Measurements from ENCODE around the gene STK24. TPM values are rescaled to one million over a fixed set of nuclear protein-coding genes. Genes with fewer than 3 reads are reported as not detected.

STK24 gene
- total and polyA plus RNA-seq, 2 of the 8 experiments (the other 6 are each of a cell fraction or from before 2014, with no cell fraction given) = 62.8 to 143 TPM

GRCh38 chr13:98416408-98416807 lies 160.5 kb downstream of the STK24 start:
- Histone ChIP-seq H3K79me2 (ENCODE audit: control insufficient read depth in 1 of 2, insufficient read depth in 2 of 2, low read length in 2 of 2) (no peaks in the 10 kb centered on the region), H2BK15ac (ENCODE audit: low read length) (no peak overlapping the region), H3K4me1 (replicated peaks in 1 of 4; ENCODE audit: control insufficient read depth in 3 of 4, insufficient read depth in 4 of 4, low read length in 3 of 4) (no peaks in the 10 kb centered on the region), H3K27ac (ENCODE audit: low read depth, low read length) (no peak overlapping the region), H2BK20ac (ENCODE audit: low read length) (no peak overlapping the region), H3K23ac (ENCODE audit: insufficient read length) (no peak overlapping the region), H3K14ac (ENCODE audit: insufficient read length) (no peak overlapping the region), H3K18ac (ENCODE audit: extremely low read depth, low read length) (no peak overlapping the region), H3K4ac (replicated peaks; ENCODE audit: insufficient read length, low read depth, low read length) (no peak overlapping the region), H3K79me1 (ENCODE audit: low read depth, low read length) (no peaks in the 10 kb centered on the region), H3K23me2 (ENCODE audit: low read depth, low read length) (no peaks in the 10 kb centered on the region), H4K20me1 (replicated peaks in 1 of 2; ENCODE audit: control insufficient read depth in 1 of 2, insufficient read depth in 2 of 2, low read length in 2 of 2) (no peaks in the 10 kb centered on the region), H3K27me3 (replicated peaks in 1 of 4; ENCODE audit: control insufficient read depth in 3 of 4, extremely low read depth in 1 of 4, insufficient read depth in 3 of 4, low read length in 3 of 4) (no peaks in the 10 kb centered on the region), H3K56ac (replicated peaks; ENCODE audit: insufficient read length, low read depth, low read length) (no peak overlapping the region), H2BK5ac (ENCODE audit: low read depth, low read length) (no peak overlapping the region), H2BK12ac (ENCODE audit: low read depth, low read length) (no peak overlapping the region), H3K9me3 (ENCODE audit: insufficient read depth in 2 of 2, low read depth in 1 of 2, low read length in 1 of 2) (no peaks in the 10 kb centered on the region), H4K91ac (replicated peaks; ENCODE audit: insufficient read length, low read length) (no peak overlapping the region), H3K4me3 (ENCODE audit: extremely low read depth in 1 of 4, insufficient read depth in 2 of 4, low read depth in 3 of 4, low read length in 4 of 4) (no peak overlapping the region), H4K8ac (ENCODE audit: extremely low read depth, insufficient read depth, low read length) (no peak overlapping the region), H2AFZ (ENCODE audit: low read length) (no peak overlapping the region), H2AK5ac (ENCODE audit: low read depth, low read length) (no peak overlapping the region), H4K5ac (ENCODE audit: insufficient read length, low read depth, low read length) (no peak overlapping the region), H3K9ac (replicated peaks in 1 of 4; ENCODE audit: extremely low read depth in 1 of 4, low read depth in 3 of 4, low read length in 3 of 4) (no peak overlapping the region), H2BK120ac (replicated peaks; ENCODE audit: low read depth, low read length) (no peak overlapping the region), H3K4me2 (ENCODE audit: insufficient read depth in 1 of 2, low read depth in 2 of 2, low read length in 2 of 2) (no peak overlapping the region), H3K36me3 (ENCODE audit: control insufficient read depth in 2 of 4, insufficient read depth in 4 of 4, low read length in 3 of 4) (peaks cover 0 to 23% (median 11%) of the 10 kb centered on the region in 4 experiments; a peak in 6 of 8 replicates)
- WGBS, 2 experiments (ENCODE audit: extremely low coverage in 1 of 2, insufficient coverage in 1 of 2, insufficient read length in 1 of 2, insufficient replicate concordance in 2 of 2, low coverage in 1 of 2, low lambda C conversion rate in 2 of 2, missing lambda C conversion rate in 1 of 2) = 84% methylated on average over 4 of the region's 4 CpGs; no CpG with 5 or more reads in 1 of the 2 experiments
- FAIRE-seq (no peak), DNase-seq (ENCODE audit: low read depth in 1 of 2, low spot score in 2 of 2) (no peak)
- ChIA-PET POLR2A (ENCODE audit: partially characterized antibody) (no interaction called here), CTCF (ENCODE audit: partially characterized antibody) (interaction anchor here (1.3 to 3.4 kb wide), 6 partner anchors 8 to 383 kb away, joined by 3 to 16 read pairs (median 6); no protein-coding TSS in a partner anchor)
- TF ChIP-seq TEAD4 (IDR thresholded peaks at IDR 0.05; ENCODE audit: low read depth, low read length) (no peak), MAFK (IDR thresholded peaks at IDR 0.05; ENCODE audit: low read depth, low read length) (no peak), BRCA1 (IDR thresholded peaks at IDR 0.05; ENCODE audit: low read depth, low read length) (no peak), ATF3 (IDR thresholded peaks at IDR 0.05; ENCODE audit: insufficient read depth, low read depth, low read length) (no peak), JUND (IDR thresholded peaks at IDR 0.05; ENCODE audit: low read length) (no peak), SRF (IDR thresholded peaks at IDR 0.05; ENCODE audit: low read depth, low read length) (no peak), CTBP2 (IDR thresholded peaks at IDR 0.05; ENCODE audit: borderline replicate concordance, insufficient read depth, insufficient read length, low read length) (no peak), SP1 (IDR thresholded peaks at IDR 0.05; ENCODE audit: low read depth, low read length) (no peak), HDAC6 (IDR thresholded peaks at IDR 0.05; ENCODE audit: low read depth, low read length) (no peak), GTF2F1 (IDR thresholded peaks at IDR 0.05; ENCODE audit: borderline replicate concordance, low read depth, low read length) (no peak), KDM4A (IDR thresholded peaks at IDR 0.05; ENCODE audit: low read depth, low read length, severe bottlenecking) (no peak), CEBPB (IDR thresholded peaks at IDR 0.05; ENCODE audit: low read depth, low read length) (no peak), SP4 (IDR thresholded peaks at IDR 0.05; ENCODE audit: low read length) (no peak), CREB1 (IDR thresholded peaks at IDR 0.05) (no peak), CBX8 (IDR thresholded peaks at IDR 0.05; ENCODE audit: borderline replicate concordance, low read depth, low read length) (no peak), EGR1 (IDR thresholded peaks at IDR 0.05; ENCODE audit: borderline replicate concordance, low read depth, low read length) (no peak)
